ENCODE data around the gene RNF213. TPM values are rescaled to one million over a fixed set of nuclear protein-coding genes. Genes with fewer than 3 reads are reported as not detected.

RNF213 gene
- total and polyA plus RNA-seq, 12 donors, result 51.1 to 182 (median 122) TPM

DNA sequence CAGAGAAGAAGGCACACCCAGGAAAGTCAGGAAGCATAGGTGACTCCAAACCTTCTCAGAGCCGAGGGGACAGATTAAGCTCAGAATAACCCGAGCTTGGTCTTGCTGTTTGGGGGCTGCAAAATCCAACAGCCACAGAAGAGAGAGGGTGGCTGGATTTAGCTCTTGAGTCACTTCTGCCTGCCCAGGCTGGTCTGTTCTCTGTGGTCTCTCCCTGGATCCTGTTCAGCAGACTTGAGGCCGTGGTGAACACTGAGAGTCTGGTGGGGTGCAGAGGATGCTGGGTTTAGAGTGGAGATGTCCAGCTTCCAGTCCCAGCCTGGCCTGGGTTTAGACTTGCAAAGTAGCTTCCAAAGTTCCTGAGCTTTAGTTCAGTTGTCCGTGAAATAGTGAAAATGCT is 31.6 kb upstream of the RNF213 start:
- Histone ChIP-seq H3K27me3 (no peaks in the 10 kb centered on the region), H3K27ac (no peak overlapping the region), H3K36me3 (replicated peaks in 1 of 2) (peaks cover 0 to 21% of the 10 kb centered on the region in 2 donors), H3K4me1 (replicated peaks in 1 of 2) (peaks cover 5 to 7% of the 10 kb centered on the region in 2 donors), H3K4me3 (no peak overlapping the region), H3K9me3 (replicated peaks in 1 of 3) (peaks cover 0 to 11% (median 0%) of the 10 kb centered on the region in 3 donors)
- TF ChIP-seq, protein P1, sequence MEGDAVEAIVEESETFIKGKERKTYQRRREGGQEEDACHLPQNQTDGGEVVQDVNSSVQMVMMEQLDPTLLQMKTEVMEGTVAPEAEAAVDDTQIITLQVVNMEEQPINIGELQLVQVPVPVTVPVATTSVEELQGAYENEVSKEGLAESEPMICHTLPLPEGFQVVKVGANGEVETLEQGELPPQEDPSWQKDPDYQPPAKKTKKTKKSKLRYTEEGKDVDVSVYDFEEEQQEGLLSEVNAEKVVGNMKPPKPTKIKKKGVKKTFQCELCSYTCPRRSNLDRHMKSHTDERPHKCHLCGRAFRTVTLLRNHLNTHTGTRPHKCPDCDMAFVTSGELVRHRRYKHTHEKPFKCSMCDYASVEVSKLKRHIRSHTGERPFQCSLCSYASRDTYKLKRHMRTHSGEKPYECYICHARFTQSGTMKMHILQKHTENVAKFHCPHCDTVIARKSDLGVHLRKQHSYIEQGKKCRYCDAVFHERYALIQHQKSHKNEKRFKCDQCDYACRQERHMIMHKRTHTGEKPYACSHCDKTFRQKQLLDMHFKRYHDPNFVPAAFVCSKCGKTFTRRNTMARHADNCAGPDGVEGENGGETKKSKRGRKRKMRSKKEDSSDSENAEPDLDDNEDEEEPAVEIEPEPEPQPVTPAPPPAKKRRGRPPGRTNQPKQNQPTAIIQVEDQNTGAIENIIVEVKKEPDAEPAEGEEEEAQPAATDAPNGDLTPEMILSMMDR (IDR thresholded peaks at IDR 0.05), result no peak
- no peak for TF ChIP-seq POLR2A (IDR thresholded peaks at IDR 0.05)
- DNase-seq, result no peak
- intact Hi-C loops (cut with DNase I), result no loop called here
- 86 to 92% (median 91%) methylated on average over 4 of the region's 4 CpGs for WGBS, 4 donors

DNA sequence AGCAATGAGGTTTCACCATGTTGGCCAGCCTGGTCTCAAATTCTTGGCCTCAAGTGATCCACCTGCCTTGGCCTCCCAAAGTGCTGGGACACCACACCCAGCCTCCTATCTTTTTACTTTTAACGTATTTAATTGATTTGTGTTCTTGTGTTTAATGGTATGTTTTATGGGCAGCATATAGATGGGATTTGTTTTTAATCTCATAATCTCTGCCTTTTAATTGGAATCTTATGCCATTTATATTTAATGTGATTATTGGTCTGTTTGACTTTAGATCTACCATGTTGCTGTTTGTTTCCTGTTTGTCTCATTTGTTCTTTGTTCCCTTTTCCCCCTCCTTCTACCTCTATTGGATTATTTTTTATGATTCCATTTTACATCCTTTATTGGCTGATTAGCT is 28.2 kb upstream of the RNF213 start:
- 93 to 100% (median 96%) methylated on average over 1 of the region's 1 CpG for WGBS, 4 donors
- H3K9me3 ChIP-seq (replicated peaks in 1 of 3), result peaks cover 0 to 11% (median 0%) of the 10 kb centered on the region in 3 donors
- intact Hi-C loops (cut with DNase I), result no loop called here
- TF ChIP-seq, protein P1 (IDR thresholded peaks at IDR 0.05), result no peak
- no peak for TF ChIP-seq POLR2A (IDR thresholded peaks at IDR 0.05)
- H3K4me1 ChIP-seq (replicated peaks in 1 of 2), result peaks cover 5 to 7% of the 10 kb centered on the region in 2 donors
- no peaks in the 10 kb centered on the region for H3K27me3 ChIP-seq
- peaks cover 0 to 36% of the 10 kb centered on the region in 2 donors for H3K36me3 ChIP-seq (replicated peaks in 1 of 2)
- no peak for DNase-seq
- no peak overlapping the region for H3K27ac ChIP-seq
- H3K4me3 ChIP-seq, result no peak overlapping the region

DNA sequence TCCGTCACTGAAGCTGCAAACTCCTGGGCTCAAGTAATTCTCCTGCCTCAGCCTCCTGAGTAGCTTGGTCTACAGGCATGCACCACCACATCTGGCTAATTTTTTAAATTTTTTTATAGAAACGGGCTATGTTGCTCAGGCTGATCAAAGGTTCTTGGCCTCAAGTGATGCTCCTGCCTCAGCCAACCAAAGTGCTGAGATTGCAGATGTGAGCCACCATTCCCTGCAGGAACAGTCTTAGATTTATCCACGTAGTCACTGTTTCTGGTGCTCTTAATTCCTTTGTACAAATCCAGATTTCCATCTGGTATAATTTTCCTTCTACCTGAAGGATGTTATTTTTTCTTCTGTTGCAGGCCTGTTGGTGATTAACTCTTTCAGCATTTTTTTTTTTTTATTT is 27.4 kb upstream of the RNF213 start:
- intact Hi-C loops (cut with DNase I), result no loop called here
- WGBS, 4 donors, result 95 to 97% (median 96%) methylated on average over 3 of the region's 3 CpGs
- Histone ChIP-seq H3K27me3 (no peaks in the 10 kb centered on the region), H3K9me3 (replicated peaks in 1 of 3) (peaks cover 0 to 11% (median 0%) of the 10 kb centered on the region in 3 donors), H3K4me1 (replicated peaks in 1 of 2) (peaks cover 5 to 7% of the 10 kb centered on the region in 2 donors), H3K36me3 (replicated peaks in 1 of 2) (peaks cover 0 to 36% of the 10 kb centered on the region in 2 donors), H3K27ac (no peak overlapping the region), H3K4me3 (no peak overlapping the region)
- TF ChIP-seq POLR2A (IDR thresholded peaks at IDR 0.05), result no peak
- TF ChIP-seq, protein P1 (IDR thresholded peaks at IDR 0.05), result no peak
- DNase-seq, result no peak

DNA sequence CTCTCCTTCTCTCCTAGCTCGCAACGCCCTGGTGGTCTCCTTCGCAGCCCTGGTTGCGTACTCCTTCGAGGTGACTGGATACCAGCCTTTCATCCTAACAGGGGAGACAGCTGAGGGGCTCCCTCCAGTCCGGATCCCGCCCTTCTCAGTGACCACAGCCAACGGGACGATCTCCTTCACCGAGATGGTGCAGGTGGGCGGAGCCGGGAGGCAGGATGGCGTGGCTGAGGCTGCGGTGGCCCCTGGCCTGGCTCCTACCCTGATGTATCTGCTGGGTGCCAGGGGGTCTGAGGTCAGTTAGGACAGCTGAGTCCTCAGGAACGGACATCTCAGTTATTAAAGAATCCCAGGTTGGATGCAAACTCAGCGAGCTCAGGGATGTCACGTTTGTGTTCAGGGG is 23.7 kb upstream of the RNF213 start:
- Histone ChIP-seq H3K4me1 (replicated peaks in 1 of 2) (no peaks in the 10 kb centered on the region), H3K36me3 (replicated peaks in 1 of 2) (peaks cover 0 to 51% of the 10 kb centered on the region in 2 donors), H3K27ac (no peak overlapping the region), H3K27me3 (no peaks in the 10 kb centered on the region), H3K9me3 (replicated peaks in 1 of 3) (peaks cover 0 to 9% (median 0%) of the 10 kb centered on the region in 3 donors), H3K4me3 (no peak overlapping the region)
- WGBS, 4 donors, result 86 to 98% (median 91%) methylated on average over 7 to 17 of the region's 17 CpGs
- no peak for TF ChIP-seq POLR2A (IDR thresholded peaks at IDR 0.05)
- TF ChIP-seq, protein P1 (IDR thresholded peaks at IDR 0.05), result no peak
- intact Hi-C loops (cut with DNase I), result no loop called here
- no peak for DNase-seq

Data from adrenal gland (tissue), 12 donors.